ENCODE results near the gene NRF1.

The NRF1 gene

GRCh38 chr7:129801882-129802281, 190.4 kb downstream of the NRF1 start:
- Mint-ChIP-seq H3K4me3 (no peak overlapping the region), H3K9me3 (no peaks in the 10 kb centered on the region), H3K4me1 (ENCODE audit: low read depth in 2 of 2) (no peaks in the 10 kb centered on the region), H3K27ac (no peak overlapping the region), H3K36me3 (ENCODE audit: insufficient read depth) (peaks cover 4% of the 10 kb centered on the region), H3K27me3 (peaks cover 8 to 40% of the 10 kb centered on the region in 2 donors)
- ATAC-seq (replicated peaks) (no peak), DNase-seq (no peak)

GRCh38 chr7:129803546-129804081, 192.1 kb downstream of the NRF1 start:
- DNase-seq (no peak), ATAC-seq (replicated peaks) (no peak)
- Mint-ChIP-seq H3K27me3 (peaks cover 8 to 29% of the 10 kb centered on the region in 2 donors), H3K9me3 (no peaks in the 10 kb centered on the region), H3K4me1 (ENCODE audit: low read depth in 2 of 2) (no peaks in the 10 kb centered on the region), H3K36me3 (ENCODE audit: insufficient read depth) (peaks cover 4% of the 10 kb centered on the region), H3K27ac (no peak overlapping the region), H3K4me3 (no peak overlapping the region)

- Mint-ChIP-seq H3K27ac (no peak overlapping the region), H3K4me3 (no peak overlapping the region), H3K27me3 (peaks cover 8 to 23% of the 10 kb centered on the region in 2 donors), H3K36me3 (ENCODE audit: insufficient read depth) (peaks cover 4% of the 10 kb centered on the region), H3K9me3 (no peaks in the 10 kb centered on the region), H3K4me1 (ENCODE audit: low read depth in 2 of 2) (no peaks in the 10 kb centered on the region)
- ATAC-seq (replicated peaks) (no peak), DNase-seq (no peak)
These were observed 192.8 kb downstream of the NRF1 start for GRCh38 chr7:129804111-129804889.

GRCh38 chr7:129804890-129805719, 193.6 kb downstream of the NRF1 start:
- no peaks in the 10 kb centered on the region for H3K4me1 Mint-ChIP-seq (ENCODE audit: low read depth in 2 of 2)
- H3K36me3 Mint-ChIP-seq (ENCODE audit: insufficient read depth), result peaks cover 4% of the 10 kb centered on the region
- H3K27ac Mint-ChIP-seq, result no peak overlapping the region
- DNase-seq, result no peak
- H3K9me3 Mint-ChIP-seq, result no peaks in the 10 kb centered on the region
- no peak for ATAC-seq (replicated peaks)
- H3K4me3 Mint-ChIP-seq, result no peak overlapping the region
- peaks cover 8 to 23% of the 10 kb centered on the region in 2 donors for H3K27me3 Mint-ChIP-seq
